ENCODE data around the gene SLC18B1. TPM values are rescaled to one million over a fixed set of nuclear protein-coding genes. Genes with fewer than 3 reads are reported as not detected.

SLC18B1 gene
- total and polyA plus RNA-seq, 2 of the 13 experiments (the other 11 are each of a cell fraction or from before 2014, with no cell fraction given), result 11.4 to 13.8 TPM

DNA sequence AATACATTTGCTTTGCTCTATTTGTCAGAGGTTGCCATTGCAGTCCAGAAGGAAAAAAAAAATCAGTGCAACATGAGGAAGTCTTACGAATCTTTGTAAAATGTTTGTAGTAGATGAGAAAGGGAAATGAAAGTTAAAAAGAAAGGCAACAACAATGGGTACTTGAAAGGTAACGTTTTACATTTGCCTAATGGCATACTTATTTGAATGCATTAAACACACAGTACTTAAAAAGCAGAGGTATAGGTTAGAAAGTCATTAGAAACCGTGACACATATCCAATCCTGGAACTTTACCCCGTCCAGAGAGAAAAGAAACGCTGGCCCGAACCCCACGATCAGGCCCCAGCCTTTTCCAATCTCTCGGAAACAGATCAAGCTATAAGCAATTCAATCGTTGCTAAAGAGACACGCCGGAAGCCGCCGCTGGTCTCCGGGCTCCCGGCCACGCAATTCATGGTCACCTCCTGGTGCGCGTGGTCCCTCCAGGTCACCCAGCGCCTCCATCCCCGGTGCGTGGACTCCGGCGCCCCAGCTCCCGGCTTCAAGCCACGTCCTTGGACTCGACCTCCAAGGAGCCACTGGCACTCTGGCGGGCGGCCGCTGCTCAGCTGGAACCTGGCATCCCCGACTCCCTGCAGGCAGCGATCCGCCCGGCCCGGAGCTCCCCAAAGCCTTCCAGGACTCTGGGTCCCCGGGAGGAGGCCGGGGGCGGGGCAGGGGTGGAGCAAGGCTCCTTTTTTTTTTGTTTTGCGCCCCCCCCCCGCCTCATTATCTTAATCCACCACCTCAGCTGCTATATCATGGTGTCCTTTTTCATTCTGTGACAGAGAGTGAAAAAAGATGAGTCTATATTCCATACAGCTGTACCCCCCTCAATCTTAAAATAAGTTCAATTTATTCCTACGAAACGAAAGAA, at the start of gene SLC18B1 (continued):
- TF ChIP-seq ZC3H4 (CRISPR knock-in tag; IDR thresholded peaks at IDR 0.05; ENCODE audit: borderline replicate concordance), result no peak
- no peak for TF ChIP-seq ZNF383 (CRISPR knock-in tag; IDR thresholded peaks at IDR 0.05; ENCODE audit: borderline replicate concordance)
- peak; percentile 37; the same call in 1 of the 2 replicates for TF ChIP-seq ZNF44 (CRISPR knock-in tag; IDR thresholded peaks at IDR 0.05)
- peak; percentile 82; the same call in 1 of the 2 replicates for TF ChIP-seq ZFP91 (CRISPR knock-in tag; IDR thresholded peaks at IDR 0.05; ENCODE audit: borderline replicate concordance)
- 0 out of 2 replicates have a peak, but pooled peaks have one; percentile 63 for TF ChIP-seq THAP9 (CRISPR knock-in tag; IDR thresholded peaks at IDR 0.05; ENCODE audit: borderline replicate concordance)
- no peak for TF ChIP-seq MAF1 (CRISPR knock-in tag; IDR thresholded peaks at IDR 0.05; ENCODE audit: borderline replicate concordance)
- no peak for TF ChIP-seq U2AF2 (IDR thresholded peaks at IDR 0.05; ENCODE audit: low read depth, low read length)
- TF ChIP-seq, protein P1, sequence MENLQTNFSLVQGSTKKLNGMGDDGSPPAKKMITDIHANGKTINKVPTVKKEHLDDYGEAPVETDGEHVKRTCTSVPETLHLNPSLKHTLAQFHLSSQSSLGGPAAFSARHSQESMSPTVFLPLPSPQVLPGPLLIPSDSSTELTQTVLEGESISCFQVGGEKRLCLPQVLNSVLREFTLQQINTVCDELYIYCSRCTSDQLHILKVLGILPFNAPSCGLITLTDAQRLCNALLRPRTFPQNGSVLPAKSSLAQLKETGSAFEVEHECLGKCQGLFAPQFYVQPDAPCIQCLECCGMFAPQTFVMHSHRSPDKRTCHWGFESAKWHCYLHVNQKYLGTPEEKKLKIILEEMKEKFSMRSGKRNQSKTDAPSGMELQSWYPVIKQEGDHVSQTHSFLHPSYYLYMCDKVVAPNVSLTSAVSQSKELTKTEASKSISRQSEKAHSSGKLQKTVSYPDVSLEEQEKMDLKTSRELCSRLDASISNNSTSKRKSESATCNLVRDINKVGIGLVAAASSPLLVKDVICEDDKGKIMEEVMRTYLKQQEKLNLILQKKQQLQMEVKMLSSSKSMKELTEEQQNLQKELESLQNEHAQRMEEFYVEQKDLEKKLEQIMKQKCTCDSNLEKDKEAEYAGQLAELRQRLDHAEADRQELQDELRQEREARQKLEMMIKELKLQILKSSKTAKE (CRISPR knock-in tag; IDR thresholded peaks at IDR 0.05; ENCODE audit: borderline replicate concordance), result no peak
- TF ChIP-seq MEF2D (CRISPR knock-in tag; IDR thresholded peaks at IDR 0.05), result 0 out of 2 replicates have a peak, but pooled peaks have one; percentile 19
- TF ChIP-seq, protein P2, sequence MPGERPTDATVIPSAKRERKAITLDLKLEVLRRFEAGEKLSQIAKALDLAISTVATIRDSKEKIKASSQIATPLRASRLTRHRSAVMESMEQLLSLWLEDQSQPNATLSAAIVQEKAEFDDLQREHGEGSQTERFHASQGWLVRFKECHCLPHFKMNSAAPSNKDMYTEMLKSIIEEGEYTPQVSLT (CRISPR knock-in tag; IDR thresholded peaks at IDR 0.05; ENCODE audit: borderline replicate concordance, low read depth), result no peak
- TF ChIP-seq ZSCAN22 (CRISPR knock-in tag; IDR thresholded peaks at IDR 0.05), result no peak; the same call in 1 of the 2 replicates
- TF ChIP-seq ZNF616 (CRISPR knock-in tag; IDR thresholded peaks at IDR 0.05; ENCODE audit: low read depth), result 0 out of 2 replicates have a peak, but pooled peaks have one; percentile 17
- no peak for TF ChIP-seq TBP (CRISPR knock-in tag; IDR thresholded peaks at IDR 0.05)
- TF ChIP-seq SAP130 (CRISPR knock-in tag; IDR thresholded peaks at IDR 0.05; ENCODE audit: low read depth), result peak; percentile 47
- TF ChIP-seq HIVEP1 (CRISPR knock-in tag; IDR thresholded peaks at IDR 0.05), result 0 out of 2 replicates have a peak, but pooled peaks have one; percentile 43
- TF ChIP-seq SMAD1 (CRISPR knock-in tag; IDR thresholded peaks at IDR 0.05; ENCODE audit: borderline replicate concordance, low read depth), result 0 out of 2 replicates have a peak, but pooled peaks have one; percentile 57
- TF ChIP-seq PHF20 (CRISPR knock-in tag; IDR thresholded peaks at IDR 0.05), result no peak
- 0 out of 2 replicates have a peak, but pooled peaks have one; percentile 3 for TF ChIP-seq ZNF224 (CRISPR knock-in tag; IDR thresholded peaks at IDR 0.05)
- peak; percentile 21; the same call in 1 of the 2 replicates for TF ChIP-seq SP5 (CRISPR knock-in tag; IDR thresholded peaks at IDR 0.05; ENCODE audit: borderline replicate concordance, low read depth)
- peak; percentile 76 for TF ChIP-seq ZNF781 (CRISPR knock-in tag; IDR thresholded peaks at IDR 0.05; ENCODE audit: borderline replicate concordance, not compliant biosample characterization)
- TF ChIP-seq SP2 (CRISPR knock-in tag; IDR thresholded peaks at IDR 0.05), result no peak

Data from HepG2 (cell line).